Hepatocyte (in vitro differentiated cells): Measurements from ENCODE around the gene VPS16. TPM values are rescaled to one million over a fixed set of nuclear protein-coding genes. Genes with fewer than 3 reads are reported as not detected.

Experiments
- DNase-seq: peaks from one replicate; pipeline ENCODE4 v3.0.0-alpha.2; 2016; ENCODE audit warnings: low spot score
- H2AFZ ChIP-seq: fragments of 200-600 bp; sonication (generic); 2 replicates; pipeline ENCODE4 v1.6.0; 2016; ENCODE audit warnings: antibody characterized with exemption, mild to moderate bottlenecking
- H3K27ac ChIP-seq: fragments of 200-600 bp; sonication (generic); 2 replicates; pipeline ENCODE4 v1.5.1; 2016; ENCODE audit warnings: mild to moderate bottlenecking
- H3K27me3 ChIP-seq: fragments of 200-600 bp; sonication (generic); 2 replicates; pipeline ENCODE4 v1.6.1; 2016
- H3K36me3 ChIP-seq: fragments of 200-600 bp; sonication (generic); replicated peaks from 2 replicates; pipeline ENCODE4 v1.5.1; 2016; ENCODE audit warnings: low read depth; ENCODE audit not compliant: insufficient read depth
- H3K4me1 ChIP-seq: fragments of 200-600 bp; sonication (generic); 2 replicates; pipeline ENCODE4 v1.5.1; 2016; ENCODE audit warnings: mild to moderate bottlenecking, moderate library complexity; ENCODE audit not compliant: insufficient read depth
- H3K4me2 ChIP-seq: fragments of 200-600 bp; sonication (generic); 2 replicates; pipeline ENCODE4 v1.6.0; 2016
- H3K4me3 ChIP-seq: fragments of 200-600 bp; sonication (generic); 2 replicates; pipeline ENCODE4 v1.5.1; 2016; ENCODE audit warnings: mild to moderate bottlenecking
- H3K79me2 ChIP-seq: fragments of 200-600 bp; sonication (generic); 2 replicates; pipeline ENCODE4 v1.6.0; 2017; ENCODE audit warnings: mild to moderate bottlenecking
- H3K9me2 ChIP-seq: fragments of 200-600 bp; sonication (generic); replicated peaks from 2 replicates; pipeline ENCODE4 v1.6.0; 2017; ENCODE audit warnings: mild to moderate bottlenecking; ENCODE audit not compliant: insufficient read depth
- H3K9me3 ChIP-seq: fragments of 200-600 bp; sonication (generic); 2 replicates; pipeline ENCODE4 v1.5.1; 2016; ENCODE audit warnings: low read depth, mild to moderate bottlenecking
- H4K20me1 ChIP-seq: fragments of 200-600 bp; sonication (generic); 2 replicates; pipeline ENCODE4 v1.6.0; 2016; ENCODE audit warnings: mild to moderate bottlenecking; ENCODE audit not compliant: insufficient read depth, poor library complexity, severe bottlenecking
- CTCF ChIP-seq: fragments of 200-600 bp; sonication (generic); IDR thresholded peaks from 2 replicates; pipeline ENCODE4 v1.5.1; 2016; ENCODE audit warnings: antibody characterized with exemption, mild to moderate bottlenecking; ENCODE audit not compliant: poor library complexity
- EZH2 ChIP-seq: fragments of 200-600 bp; sonication (generic); IDR thresholded peaks from 2 replicates; pipeline ENCODE4 v1.6.1; 2016; ENCODE audit warnings: antibody characterized with exemption, mild to moderate bottlenecking, borderline replicate concordance
- EZH2phosphoT487 ChIP-seq: fragments of 200-600 bp; sonication (generic); IDR thresholded peaks from one replicate; pipeline ENCODE4 v1.6.1; 2018; ENCODE audit warnings: antibody characterized with exemption, mild to moderate bottlenecking, low read depth, moderate library complexity; ENCODE audit not compliant: unreplicated experiment, severe bottlenecking
- WGBS: methylation state at CpG from one replicate; pipeline ENCODE4 v1.1.6; 2016; ENCODE audit warnings: low lambda C conversion rate; ENCODE audit errors: missing lambda C conversion rate; 5-methylcytosine and 5-hydroxymethylcytosine counted together
- polyA plus RNA-seq: library from polyadenylated mRNA; unstranded; fragments of >200 nt; fragmentation: Nextera tagmentation; extraction: Ambion mirVana; gene quantifications from 2 replicates; pipeline ENCODE4 v1.2.1, GENCODE V29; 2016
- total RNA-seq: library from RNA; depleted of rRNA; stranded (reverse); fragments of >200 nt; gene quantifications from 2 replicates; pipeline ENCODE4 v1.2.3, GENCODE V29; 2014

The VPS16 gene
- total and polyA plus RNA-seq, 2 experiments from 2014 or later = 34.6 to 42.9 TPM

- TF ChIP-seq CTCF (no peak), EZH2 (no peak), EZH2phosphoT487 (no peak)
- H3K4me1 ChIP-seq = no peaks in the 10 kb centered on the region
- no peak overlapping the region for H2AFZ ChIP-seq
- no peaks in the 10 kb centered on the region for H4K20me1 ChIP-seq
- H3K9me3 ChIP-seq = no peaks in the 10 kb centered on the region
- no peaks in the 10 kb centered on the region for H3K36me3 ChIP-seq
- no peak overlapping the region for H3K4me3 ChIP-seq
- 97% methylated on average over 4 of the region's 4 CpGs for WGBS
- no peak for DNase-seq
- peaks cover 9% of the 10 kb centered on the region for H3K79me2 ChIP-seq
- H3K27me3 ChIP-seq = no peaks in the 10 kb centered on the region
- H3K9me2 ChIP-seq = no peaks in the 10 kb centered on the region
- no peak overlapping the region for H3K4me2 ChIP-seq
- no peak overlapping the region for H3K27ac ChIP-seq
These were observed 7.3 kb downstream of the VPS16 start for GRCh38 chr20:2847802-2848201.

- 93% methylated on average over 4 of the region's 4 CpGs for WGBS
- no peak for DNase-seq
- no peaks in the 10 kb centered on the region for H3K27me3 ChIP-seq
These were observed 9.0 kb downstream of the VPS16 start for GRCh38 chr20:2849529-2849928.

DNA sequence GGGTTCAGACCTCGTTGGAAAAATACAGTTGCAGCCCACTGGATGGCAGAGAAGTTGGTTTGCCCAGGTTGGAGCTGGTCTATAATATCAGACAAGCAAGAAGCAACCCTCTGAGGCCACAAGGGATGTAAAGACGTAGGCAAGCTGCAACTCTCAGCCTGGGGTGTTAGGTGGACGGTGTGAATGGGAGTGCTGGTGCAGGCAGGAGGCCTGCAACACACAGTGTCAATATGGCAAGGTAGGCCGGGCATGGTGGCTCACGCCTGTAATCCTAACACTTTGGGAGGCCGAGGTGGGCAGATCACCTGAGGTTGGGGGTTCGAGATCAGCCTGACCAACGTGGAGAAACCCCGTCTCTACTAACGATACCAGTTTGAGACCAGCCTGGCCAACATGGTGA lies 10.5 kb downstream of the VPS16 start:
- H3K9me3 ChIP-seq = no peaks in the 10 kb centered on the region

More at GRCh38 chr20:2849529-2849928, 9.0 kb downstream of the VPS16 start:
- no peaks in the 10 kb centered on the region for H3K9me3 ChIP-seq
- no peaks in the 10 kb centered on the region for H3K79me2 ChIP-seq
- TF ChIP-seq EZH2 = no peak
- no peak for TF ChIP-seq CTCF
- TF ChIP-seq EZH2phosphoT487 = no peak
- no peak overlapping the region for H2AFZ ChIP-seq
- no peaks in the 10 kb centered on the region for H3K4me1 ChIP-seq
- no peak overlapping the region for H3K27ac ChIP-seq
- H4K20me1 ChIP-seq = no peaks in the 10 kb centered on the region
- H3K4me3 ChIP-seq = no peak overlapping the region
- no peak overlapping the region for H3K4me2 ChIP-seq
- no peaks in the 10 kb centered on the region for H3K36me3 ChIP-seq
- no peaks in the 10 kb centered on the region for H3K9me2 ChIP-seq

More for the DNA sequence above, 10.5 kb downstream of the VPS16 start:
- WGBS = 96% methylated on average over 10 of the region's 10 CpGs
- Histone ChIP-seq H3K27me3 (no peaks in the 10 kb centered on the region), H3K9me2 (no peaks in the 10 kb centered on the region), H2AFZ (no peak overlapping the region), H3K36me3 (no peaks in the 10 kb centered on the region), H3K4me1 (no peaks in the 10 kb centered on the region), H3K4me3 (no peak overlapping the region), H4K20me1 (no peaks in the 10 kb centered on the region), H3K79me2 (no peaks in the 10 kb centered on the region), H3K27ac (no peak overlapping the region), H3K4me2 (no peak overlapping the region)
- DNase-seq = no peak
- TF ChIP-seq EZH2 (no peak), CTCF (no peak), EZH2phosphoT487 (no peak)
